Body of pancreas (tissue), 4 donors: ENCODE data around the gene CAMK1D.
"Not testable (repeated sequence)": the region's sequence is repeated elsewhere in the genome, so short reads cannot be mapped to it uniquely, and the experiment has no call there.

Experiments
- POLR2A ChIP-seq, 3 donors: fragments of 450-650 bp; IDR thresholded peaks; one replicate each; pipeline ENCODE4 v1.6.1; 2016; ENCODE audit warnings: antibody characterized with exemption in 3 of 3, mild to moderate bottlenecking in 2 of 3
- TF ChIP-seq, protein P1 (sequence below), 7 experiments: fragments of 450-650 bp in 4 of 7; fragments of 200-600 bp in 3 of 7; sonication (generic) in 3 of 7; IDR thresholded peaks; one replicate each; pipeline ENCODE4 v1.5.1; 2016 to 2019; ENCODE audit warnings: antibody characterized with exemption in 7 of 7

GRCh38 chr10:12439767-12440166 lies 90.4 kb downstream of the CAMK1D start:
- TF ChIP-seq, protein P1, sequence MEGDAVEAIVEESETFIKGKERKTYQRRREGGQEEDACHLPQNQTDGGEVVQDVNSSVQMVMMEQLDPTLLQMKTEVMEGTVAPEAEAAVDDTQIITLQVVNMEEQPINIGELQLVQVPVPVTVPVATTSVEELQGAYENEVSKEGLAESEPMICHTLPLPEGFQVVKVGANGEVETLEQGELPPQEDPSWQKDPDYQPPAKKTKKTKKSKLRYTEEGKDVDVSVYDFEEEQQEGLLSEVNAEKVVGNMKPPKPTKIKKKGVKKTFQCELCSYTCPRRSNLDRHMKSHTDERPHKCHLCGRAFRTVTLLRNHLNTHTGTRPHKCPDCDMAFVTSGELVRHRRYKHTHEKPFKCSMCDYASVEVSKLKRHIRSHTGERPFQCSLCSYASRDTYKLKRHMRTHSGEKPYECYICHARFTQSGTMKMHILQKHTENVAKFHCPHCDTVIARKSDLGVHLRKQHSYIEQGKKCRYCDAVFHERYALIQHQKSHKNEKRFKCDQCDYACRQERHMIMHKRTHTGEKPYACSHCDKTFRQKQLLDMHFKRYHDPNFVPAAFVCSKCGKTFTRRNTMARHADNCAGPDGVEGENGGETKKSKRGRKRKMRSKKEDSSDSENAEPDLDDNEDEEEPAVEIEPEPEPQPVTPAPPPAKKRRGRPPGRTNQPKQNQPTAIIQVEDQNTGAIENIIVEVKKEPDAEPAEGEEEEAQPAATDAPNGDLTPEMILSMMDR (IDR thresholded peaks at IDR 0.05), result not testable (repeated sequence)
- TF ChIP-seq POLR2A (IDR thresholded peaks at IDR 0.05), result not testable (repeated sequence)
